ENCODE data around the gene GABRB3.
A peak's percentile ranks its signal among the peaks of the same experiment; 100 is the strongest.

Gene GABRB3

DNA sequence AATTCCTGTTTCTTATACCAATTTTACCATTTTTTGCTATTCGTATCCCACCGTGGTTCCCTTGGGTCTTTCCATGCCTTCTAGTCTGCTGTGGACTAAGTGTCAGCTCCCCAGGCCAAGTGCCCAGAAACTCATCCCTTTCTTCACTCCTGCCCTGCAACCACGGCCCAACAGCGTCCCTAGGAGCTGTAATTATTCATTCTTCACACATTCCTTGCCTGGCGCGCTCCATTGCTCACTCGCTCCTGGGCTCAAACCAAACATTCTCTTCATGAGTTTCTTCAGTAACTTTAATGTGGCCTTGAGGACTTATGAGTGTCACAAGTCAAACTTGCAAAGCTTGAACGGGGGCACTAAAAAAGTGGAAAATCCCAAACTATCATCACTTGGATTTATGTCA, 15.7 kb downstream of the GABRB3 start:
- H3K27ac ChIP-seq (ENCODE audit: low read depth, low read length) = no peak overlapping the region
- no peaks in the 10 kb centered on the region for H3K27me3 ChIP-seq (ENCODE audit: insufficient read depth, low read length)
- no peak overlapping the region for H2AFZ ChIP-seq (ENCODE audit: insufficient read depth, low read length, poor library complexity)
- H3K4me1 ChIP-seq (ENCODE audit: control insufficient read depth in 1 of 2, insufficient read depth in 2 of 2, low read length in 2 of 2) = no peaks in the 10 kb centered on the region
- no peak overlapping the region for H2BK120ac ChIP-seq (ENCODE audit: insufficient read depth, low read length, poor library complexity)
- H3K79me1 ChIP-seq (ENCODE audit: low read length) = no peaks in the 10 kb centered on the region
- H3K36me3 ChIP-seq (ENCODE audit: control insufficient read depth in 1 of 2, insufficient read depth in 2 of 2, low read length in 2 of 2) = no peaks in the 10 kb centered on the region
- H2BK12ac ChIP-seq (ENCODE audit: low read length) = no peak overlapping the region
- no peak overlapping the region for H3K4me2 ChIP-seq (ENCODE audit: low read length)
- H3K9me3 ChIP-seq (ENCODE audit: insufficient read depth, low read depth, low read length) = no peaks in the 10 kb centered on the region
- H3K9ac ChIP-seq (ENCODE audit: low read length) = no peak overlapping the region
- no peak overlapping the region for H2BK5ac ChIP-seq (ENCODE audit: low read depth, low read length, poor library complexity)
- no peak overlapping the region for H3K4ac ChIP-seq (ENCODE audit: low read depth, low read length)
- no peak overlapping the region for H4K12ac ChIP-seq (ENCODE audit: low read depth, low read length)
- no peak overlapping the region for H3K23ac ChIP-seq (ENCODE audit: low read length)
- no peak overlapping the region for H3K14ac ChIP-seq (ENCODE audit: low read length)
- H3K79me2 ChIP-seq (ENCODE audit: control insufficient read depth, insufficient read depth, low read length, poor library complexity) = no peaks in the 10 kb centered on the region
- WGBS (ENCODE audit: extremely low coverage, insufficient coverage, insufficient read length) = no CpG with 5 or more reads among the region's 8 CpGs
- no peak overlapping the region for H4K8ac ChIP-seq (ENCODE audit: low read depth, low read length)
- H3K4me3 ChIP-seq (ENCODE audit: low read depth, low read length) = no peak overlapping the region
- no peak overlapping the region for H4K91ac ChIP-seq (ENCODE audit: low read depth, low read length)
- H3K18ac ChIP-seq (ENCODE audit: low read length) = no peak overlapping the region
- DNase-seq = no peak
- no peak overlapping the region for H2AK5ac ChIP-seq (ENCODE audit: low read length)

DNA sequence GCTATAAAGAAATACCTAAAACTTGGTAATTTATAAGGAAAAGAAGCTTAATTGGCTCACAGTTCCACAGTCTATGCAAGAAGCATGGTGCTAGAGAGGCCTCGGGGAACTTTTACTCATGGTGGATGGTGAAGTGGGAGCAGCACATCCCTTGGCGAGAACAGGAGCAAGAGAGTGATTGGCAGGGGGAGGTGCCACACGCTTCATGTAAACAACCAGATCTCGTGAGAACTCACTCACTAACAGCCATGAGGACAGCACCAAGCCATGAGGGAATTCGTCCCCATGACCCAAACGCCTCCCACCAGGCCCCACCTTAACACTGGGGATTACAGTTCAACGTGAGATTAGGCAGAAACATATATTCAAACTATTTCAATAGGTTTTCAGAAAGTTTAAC, 28.0 kb downstream of the GABRB3 start:
- no peaks in the 10 kb centered on the region for H3K79me2 ChIP-seq (ENCODE audit: control insufficient read depth, insufficient read depth, low read length, poor library complexity)
- no peak overlapping the region for H2AFZ ChIP-seq (ENCODE audit: insufficient read depth, low read length, poor library complexity)
- no peaks in the 10 kb centered on the region for H3K36me3 ChIP-seq (ENCODE audit: control insufficient read depth in 1 of 2, insufficient read depth in 2 of 2, low read length in 2 of 2)
- H3K79me1 ChIP-seq (ENCODE audit: low read length) = no peaks in the 10 kb centered on the region
- H3K14ac ChIP-seq (ENCODE audit: low read length) = no peak overlapping the region
- no peaks in the 10 kb centered on the region for H3K9me3 ChIP-seq (ENCODE audit: insufficient read depth, low read depth, low read length)
- no peak overlapping the region for H3K9ac ChIP-seq (ENCODE audit: low read length)
- H3K4me3 ChIP-seq (ENCODE audit: low read depth, low read length) = peak overlapping the region; percentile 35
- no peak overlapping the region for H3K4ac ChIP-seq (ENCODE audit: low read depth, low read length)
- no peaks in the 10 kb centered on the region for H3K27me3 ChIP-seq (ENCODE audit: insufficient read depth, low read length)
- no peaks in the 10 kb centered on the region for H3K4me1 ChIP-seq (ENCODE audit: control insufficient read depth in 1 of 2, insufficient read depth in 2 of 2, low read length in 2 of 2)
- H3K27ac ChIP-seq (ENCODE audit: low read depth, low read length) = no peak overlapping the region
- H3K23ac ChIP-seq (ENCODE audit: low read length) = no peak overlapping the region
- no peak overlapping the region for H4K12ac ChIP-seq (ENCODE audit: low read depth, low read length)
- H2AK5ac ChIP-seq (ENCODE audit: low read length) = no peak overlapping the region
- no peak for DNase-seq
- no peak overlapping the region for H2BK5ac ChIP-seq (ENCODE audit: low read depth, low read length, poor library complexity)
- H3K18ac ChIP-seq (ENCODE audit: low read length) = no peak overlapping the region
- H4K91ac ChIP-seq (ENCODE audit: low read depth, low read length) = no peak overlapping the region
- no peak overlapping the region for H3K4me2 ChIP-seq (ENCODE audit: low read length)
- WGBS (ENCODE audit: extremely low coverage, insufficient coverage, insufficient read length) = no CpG with 5 or more reads among the region's 7 CpGs
- no peak overlapping the region for H2BK12ac ChIP-seq (ENCODE audit: low read length)
- no peak overlapping the region for H4K8ac ChIP-seq (ENCODE audit: low read depth, low read length)
- H2BK120ac ChIP-seq (ENCODE audit: insufficient read depth, low read length, poor library complexity) = no peak overlapping the region

- Histone ChIP-seq H3K14ac (ENCODE audit: low read length) (no peak overlapping the region), H3K18ac (ENCODE audit: low read length) (no peak overlapping the region), H4K12ac (ENCODE audit: low read depth, low read length) (no peak overlapping the region), H2BK12ac (ENCODE audit: low read length) (no peak overlapping the region), H3K4ac (ENCODE audit: low read depth, low read length) (no peak overlapping the region), H2BK5ac (ENCODE audit: low read depth, low read length, poor library complexity) (no peak overlapping the region), H3K9me3 (ENCODE audit: insufficient read depth, low read depth, low read length) (no peaks in the 10 kb centered on the region), H3K36me3 (ENCODE audit: control insufficient read depth in 1 of 2, insufficient read depth in 2 of 2, low read length in 2 of 2) (no peaks in the 10 kb centered on the region), H2BK120ac (ENCODE audit: insufficient read depth, low read length, poor library complexity) (no peak overlapping the region), H3K79me2 (ENCODE audit: control insufficient read depth, insufficient read depth, low read length, poor library complexity) (no peaks in the 10 kb centered on the region), H2AK5ac (ENCODE audit: low read length) (no peak overlapping the region), H3K4me1 (ENCODE audit: control insufficient read depth in 1 of 2, insufficient read depth in 2 of 2, low read length in 2 of 2) (no peaks in the 10 kb centered on the region), H3K27ac (ENCODE audit: low read depth, low read length) (no peak overlapping the region), H3K9ac (ENCODE audit: low read length) (no peak overlapping the region), H3K27me3 (ENCODE audit: insufficient read depth, low read length) (no peaks in the 10 kb centered on the region), H4K91ac (ENCODE audit: low read depth, low read length) (no peak overlapping the region), H3K4me2 (ENCODE audit: low read length) (no peak overlapping the region), H3K4me3 (ENCODE audit: low read depth, low read length) (no peak overlapping the region), H4K8ac (ENCODE audit: low read depth, low read length) (no peak overlapping the region), H2AFZ (ENCODE audit: insufficient read depth, low read length, poor library complexity) (no peak overlapping the region), H3K23ac (ENCODE audit: low read length) (no peak overlapping the region), H3K79me1 (ENCODE audit: low read length) (no peaks in the 10 kb centered on the region)
- no peak for DNase-seq
- no CpG with 5 or more reads among the region's 7 CpGs for WGBS (ENCODE audit: extremely low coverage, insufficient coverage, insufficient read length)
Measured at GRCh38 chr15:26739791-26740190, 33.1 kb downstream of the GABRB3 start.

GRCh38 chr15:26738996-26739395, 33.9 kb downstream of the GABRB3 start:
- H3K79me1 ChIP-seq (ENCODE audit: low read length) = no peaks in the 10 kb centered on the region
- H3K4me3 ChIP-seq (ENCODE audit: low read depth, low read length) = no peak overlapping the region
- no peak overlapping the region for H3K4ac ChIP-seq (ENCODE audit: low read depth, low read length)
- H2AK5ac ChIP-seq (ENCODE audit: low read length) = no peak overlapping the region
- H3K18ac ChIP-seq (ENCODE audit: low read length) = no peak overlapping the region
- no peak overlapping the region for H2BK5ac ChIP-seq (ENCODE audit: low read depth, low read length, poor library complexity)
- H3K4me1 ChIP-seq (ENCODE audit: control insufficient read depth in 1 of 2, insufficient read depth in 2 of 2, low read length in 2 of 2) = no peaks in the 10 kb centered on the region
- H2AFZ ChIP-seq (ENCODE audit: insufficient read depth, low read length, poor library complexity) = no peak overlapping the region
- no peak overlapping the region for H4K91ac ChIP-seq (ENCODE audit: low read depth, low read length)
- DNase-seq = no peak
- no peaks in the 10 kb centered on the region for H3K9me3 ChIP-seq (ENCODE audit: insufficient read depth, low read depth, low read length)
- no peak overlapping the region for H2BK120ac ChIP-seq (ENCODE audit: insufficient read depth, low read length, poor library complexity)
- no CpG with 5 or more reads among the region's 9 CpGs for WGBS (ENCODE audit: extremely low coverage, insufficient coverage, insufficient read length)
- no peak overlapping the region for H4K12ac ChIP-seq (ENCODE audit: low read depth, low read length)
- no peak overlapping the region for H3K9ac ChIP-seq (ENCODE audit: low read length)
- no peak overlapping the region for H2BK12ac ChIP-seq (ENCODE audit: low read length)
- H4K8ac ChIP-seq (ENCODE audit: low read depth, low read length) = no peak overlapping the region
- no peaks in the 10 kb centered on the region for H3K36me3 ChIP-seq (ENCODE audit: control insufficient read depth in 1 of 2, insufficient read depth in 2 of 2, low read length in 2 of 2)
- H3K4me2 ChIP-seq (ENCODE audit: low read length) = no peak overlapping the region
- H3K27me3 ChIP-seq (ENCODE audit: insufficient read depth, low read length) = no peaks in the 10 kb centered on the region
- H3K79me2 ChIP-seq (ENCODE audit: control insufficient read depth, insufficient read depth, low read length, poor library complexity) = no peaks in the 10 kb centered on the region
- no peak overlapping the region for H3K23ac ChIP-seq (ENCODE audit: low read length)
- H3K14ac ChIP-seq (ENCODE audit: low read length) = no peak overlapping the region
- no peak overlapping the region for H3K27ac ChIP-seq (ENCODE audit: low read depth, low read length)

Data from trophoblast cell (in vitro differentiated cells and primary cell).